PFSK-1 (cell line): ENCODE measurements around the gene GJA4.

ENCODE experiments used
- POLR2AphosphoS5 ChIP-seq: IDR thresholded peaks from 2 replicates; pipeline ENCODE4 v1.6.1; 2012; ENCODE audit warnings: low read depth, mild to moderate bottlenecking, control low read depth, low read length, moderate library complexity
- SIN3A ChIP-seq: IDR thresholded peaks from 2 replicates; pipeline ENCODE4 v1.6.1; 2012; ENCODE audit warnings: mild to moderate bottlenecking, low read length, moderate library complexity, borderline replicate concordance; ENCODE audit not compliant: insufficient read depth
- TAF1 ChIP-seq: IDR thresholded peaks from 2 replicates; pipeline ENCODE4 v1.6.1; 2012; ENCODE audit warnings: low read length, control low read depth, borderline replicate concordance; ENCODE audit not compliant: insufficient read depth
- TF ChIP-seq, protein P1 (sequence below), 2 experiments: IDR thresholded peaks; 2 replicates each; pipeline versions ENCODE4 v1.6.1 to v1.8.0; 2011 to 2012; ENCODE audit warnings: low read depth in 2 of 2, low read length in 2 of 2, control low read depth in 1 of 2, inconsistent platforms in 1 of 2, mild to moderate bottlenecking in 1 of 2, moderate library complexity in 1 of 2; ENCODE audit not compliant: insufficient read depth in 1 of 2

DNA sequence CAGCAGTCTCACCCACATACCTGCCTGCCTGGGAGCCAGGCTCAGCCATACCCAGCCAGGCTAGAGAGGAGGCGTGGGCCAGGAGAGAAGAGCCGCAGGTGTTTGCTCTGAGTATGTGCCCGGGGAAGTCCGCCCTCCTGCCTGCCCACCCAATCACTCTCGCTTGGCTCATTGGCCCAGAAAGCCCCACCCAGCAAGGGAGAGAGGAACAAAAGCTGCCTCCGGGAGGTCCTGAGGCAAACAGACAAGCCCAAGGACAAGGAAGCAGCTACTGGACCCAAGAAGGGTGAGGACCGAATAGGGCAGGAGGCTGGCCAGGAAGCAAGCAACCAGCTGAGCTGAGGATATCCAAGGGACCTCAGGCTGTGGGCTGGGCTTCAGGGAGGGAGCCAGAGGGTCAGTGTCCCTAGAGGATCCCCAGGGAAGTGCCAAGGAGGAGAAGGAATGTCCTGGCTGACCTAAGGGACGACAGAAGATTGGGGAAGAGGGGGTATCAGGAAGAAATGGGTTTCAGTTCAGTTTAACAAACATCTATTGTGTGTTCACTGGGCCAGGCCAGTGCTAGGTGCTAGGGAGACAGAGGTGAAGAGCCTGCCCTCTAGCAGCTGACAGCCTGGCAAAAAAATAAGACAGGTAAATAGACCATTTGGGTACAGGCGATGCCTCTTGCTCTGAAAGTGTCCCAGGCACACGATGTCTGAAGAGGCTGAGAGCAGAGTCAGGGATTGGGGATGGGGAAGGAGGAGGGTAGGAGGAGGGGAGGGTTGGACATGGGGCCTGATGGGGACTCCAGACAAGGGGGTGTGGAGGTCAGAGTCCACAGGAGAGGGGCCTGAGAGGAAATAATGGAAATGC, 33.1 kb upstream of the GJA4 start, which contains the start of gene GJB4:
- TF ChIP-seq POLR2AphosphoS5 (no peak), TAF1 (no peak), SIN3A (no peak)
- TF ChIP-seq, protein P1, sequence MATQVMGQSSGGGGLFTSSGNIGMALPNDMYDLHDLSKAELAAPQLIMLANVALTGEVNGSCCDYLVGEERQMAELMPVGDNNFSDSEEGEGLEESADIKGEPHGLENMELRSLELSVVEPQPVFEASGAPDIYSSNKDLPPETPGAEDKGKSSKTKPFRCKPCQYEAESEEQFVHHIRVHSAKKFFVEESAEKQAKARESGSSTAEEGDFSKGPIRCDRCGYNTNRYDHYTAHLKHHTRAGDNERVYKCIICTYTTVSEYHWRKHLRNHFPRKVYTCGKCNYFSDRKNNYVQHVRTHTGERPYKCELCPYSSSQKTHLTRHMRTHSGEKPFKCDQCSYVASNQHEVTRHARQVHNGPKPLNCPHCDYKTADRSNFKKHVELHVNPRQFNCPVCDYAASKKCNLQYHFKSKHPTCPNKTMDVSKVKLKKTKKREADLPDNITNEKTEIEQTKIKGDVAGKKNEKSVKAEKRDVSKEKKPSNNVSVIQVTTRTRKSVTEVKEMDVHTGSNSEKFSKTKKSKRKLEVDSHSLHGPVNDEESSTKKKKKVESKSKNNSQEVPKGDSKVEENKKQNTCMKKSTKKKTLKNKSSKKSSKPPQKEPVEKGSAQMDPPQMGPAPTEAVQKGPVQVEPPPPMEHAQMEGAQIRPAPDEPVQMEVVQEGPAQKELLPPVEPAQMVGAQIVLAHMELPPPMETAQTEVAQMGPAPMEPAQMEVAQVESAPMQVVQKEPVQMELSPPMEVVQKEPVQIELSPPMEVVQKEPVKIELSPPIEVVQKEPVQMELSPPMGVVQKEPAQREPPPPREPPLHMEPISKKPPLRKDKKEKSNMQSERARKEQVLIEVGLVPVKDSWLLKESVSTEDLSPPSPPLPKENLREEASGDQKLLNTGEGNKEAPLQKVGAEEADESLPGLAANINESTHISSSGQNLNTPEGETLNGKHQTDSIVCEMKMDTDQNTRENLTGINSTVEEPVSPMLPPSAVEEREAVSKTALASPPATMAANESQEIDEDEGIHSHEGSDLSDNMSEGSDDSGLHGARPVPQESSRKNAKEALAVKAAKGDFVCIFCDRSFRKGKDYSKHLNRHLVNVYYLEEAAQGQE (IDR thresholded peaks at IDR 0.05; ENCODE audit: insufficient read depth in 1 of 2, low read depth in 2 of 2, low read length in 2 of 2): no peak
